Kidney epithelial cell (primary cell): ENCODE results near the gene FARP1. TPM values are rescaled to one million over a fixed set of nuclear protein-coding genes. Genes with fewer than 3 reads are reported as not detected.

Experiments
- DNase-seq: peaks from one replicate; pipeline ENCODE4 v3.0.0-alpha.2; 2010; ENCODE audit warnings: low read depth
- H3K27me3 ChIP-seq: 2 replicates; pipeline ENCODE4 v1.6.0; 2011; ENCODE audit warnings: low read length; ENCODE audit not compliant: control insufficient read depth, insufficient read depth
- H3K36me3 ChIP-seq: 2 replicates; pipeline ENCODE4 v1.5.1; 2011; ENCODE audit warnings: low read length; ENCODE audit not compliant: control insufficient read depth, insufficient read depth
- H3K4me3 ChIP-seq: 2 replicates; pipeline ENCODE4 v1.5.1; 2011; ENCODE audit warnings: low read depth, mild to moderate bottlenecking, control low read depth, low read length
- total RNA-seq: library from RNA; depleted of rRNA; stranded (reverse); fragments of >200 nt; gene quantifications from 2 replicates; pipeline ENCODE4 v1.2.3, GENCODE V29; 2015
- TF ChIP-seq, protein P1 (sequence below): IDR thresholded peaks from 2 replicates; pipeline ENCODE4 v1.5.1; 2011; ENCODE audit warnings: mild to moderate bottlenecking, moderate library complexity, low read length, control low read depth, inconsistent platforms; ENCODE audit not compliant: insufficient read depth, poor library complexity, severe bottlenecking

The FARP1 gene
- total RNA-seq, 1 donor from 2014 or later: 135 TPM

DNA sequence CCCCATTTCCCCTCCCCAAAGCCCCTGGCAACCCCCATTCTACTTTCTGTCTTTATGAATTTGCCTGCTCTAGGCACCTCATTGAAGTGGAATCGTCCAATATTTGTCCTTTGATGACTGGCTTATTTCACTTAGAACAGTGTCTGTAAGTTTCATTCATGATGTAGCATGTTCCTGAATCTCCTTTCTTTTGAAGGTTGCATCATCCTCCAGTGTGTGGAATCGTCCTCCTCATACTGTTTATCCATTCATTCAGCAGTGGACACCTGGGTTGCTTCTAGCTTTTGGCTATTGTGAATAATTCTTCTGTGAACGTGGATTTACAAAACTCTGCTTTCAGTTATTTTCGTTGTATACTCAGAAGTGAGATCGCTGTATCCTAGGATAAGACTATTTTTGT lies 195.4 kb downstream of the FARP1 start:
- Histone ChIP-seq H3K36me3 (peaks cover 1% of the 10 kb centered on the region), H3K4me3 (no peak overlapping the region), H3K27me3 (no peaks in the 10 kb centered on the region)
- no peak for DNase-seq
- TF ChIP-seq, protein P1, sequence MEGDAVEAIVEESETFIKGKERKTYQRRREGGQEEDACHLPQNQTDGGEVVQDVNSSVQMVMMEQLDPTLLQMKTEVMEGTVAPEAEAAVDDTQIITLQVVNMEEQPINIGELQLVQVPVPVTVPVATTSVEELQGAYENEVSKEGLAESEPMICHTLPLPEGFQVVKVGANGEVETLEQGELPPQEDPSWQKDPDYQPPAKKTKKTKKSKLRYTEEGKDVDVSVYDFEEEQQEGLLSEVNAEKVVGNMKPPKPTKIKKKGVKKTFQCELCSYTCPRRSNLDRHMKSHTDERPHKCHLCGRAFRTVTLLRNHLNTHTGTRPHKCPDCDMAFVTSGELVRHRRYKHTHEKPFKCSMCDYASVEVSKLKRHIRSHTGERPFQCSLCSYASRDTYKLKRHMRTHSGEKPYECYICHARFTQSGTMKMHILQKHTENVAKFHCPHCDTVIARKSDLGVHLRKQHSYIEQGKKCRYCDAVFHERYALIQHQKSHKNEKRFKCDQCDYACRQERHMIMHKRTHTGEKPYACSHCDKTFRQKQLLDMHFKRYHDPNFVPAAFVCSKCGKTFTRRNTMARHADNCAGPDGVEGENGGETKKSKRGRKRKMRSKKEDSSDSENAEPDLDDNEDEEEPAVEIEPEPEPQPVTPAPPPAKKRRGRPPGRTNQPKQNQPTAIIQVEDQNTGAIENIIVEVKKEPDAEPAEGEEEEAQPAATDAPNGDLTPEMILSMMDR: no peak

DNA sequence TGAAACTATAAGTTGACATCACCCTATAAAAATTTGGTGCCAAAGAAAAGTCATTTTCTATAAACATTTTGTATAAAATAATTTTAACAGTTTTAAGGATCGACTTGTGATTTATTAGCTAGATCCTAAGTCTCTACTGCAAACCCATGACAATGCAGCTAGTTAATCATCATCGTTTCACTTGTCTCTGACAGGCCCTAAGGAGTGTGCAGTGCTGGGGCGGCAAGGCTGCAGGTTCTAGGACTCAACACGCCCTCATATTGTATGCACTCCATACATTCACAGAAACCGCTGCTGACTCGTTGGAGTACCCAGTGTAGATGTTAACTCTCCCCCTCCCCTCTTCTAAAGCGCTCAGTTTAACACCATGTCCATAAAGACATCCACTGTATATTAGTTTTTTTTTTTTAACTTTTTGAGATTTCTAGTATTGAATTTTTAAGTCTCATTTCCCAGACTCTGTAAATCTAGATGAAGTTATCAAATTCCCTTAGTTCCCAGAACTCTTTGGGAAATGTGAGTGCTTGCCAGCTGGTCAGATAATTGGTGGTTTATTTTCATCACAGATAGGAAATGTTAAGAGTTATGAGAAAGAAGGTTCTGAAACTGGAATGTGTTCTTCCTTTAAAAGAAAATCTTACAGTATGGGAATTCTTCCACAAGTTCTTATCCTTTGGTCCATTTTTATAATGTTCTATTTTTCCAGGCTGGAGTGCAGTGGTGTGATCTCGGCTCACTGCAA lies 197.0 kb downstream of the FARP1 start:
- Histone ChIP-seq H3K4me3 (no peak overlapping the region), H3K36me3 (peaks cover 1% of the 10 kb centered on the region), H3K27me3 (no peaks in the 10 kb centered on the region)
- TF ChIP-seq, protein P1: no peak
- DNase-seq: no peak

DNA sequence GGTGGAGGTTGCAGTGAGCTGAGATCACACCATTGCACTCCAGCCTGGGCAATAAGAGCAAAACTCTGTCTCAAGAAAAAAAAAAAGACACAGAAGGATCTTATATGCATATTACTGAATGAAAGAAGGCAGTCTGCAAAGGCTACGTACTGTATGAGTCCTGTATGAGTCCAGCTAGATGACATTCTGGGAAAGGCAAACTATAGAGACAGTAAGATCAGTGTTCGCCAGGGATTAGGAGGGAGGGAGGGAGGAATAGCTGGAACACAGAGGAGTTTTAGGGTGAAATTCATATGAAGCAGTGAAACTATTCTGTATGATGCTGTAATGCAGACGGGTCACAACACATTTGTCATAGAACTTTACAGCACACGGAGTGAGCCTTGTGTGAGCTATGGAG lies 200.1 kb downstream of the FARP1 start:
- Histone ChIP-seq H3K4me3 (no peak overlapping the region), H3K36me3 (peaks cover 1% of the 10 kb centered on the region), H3K27me3 (no peaks in the 10 kb centered on the region)
- TF ChIP-seq, protein P1: no peak
- no peak for DNase-seq

DNA sequence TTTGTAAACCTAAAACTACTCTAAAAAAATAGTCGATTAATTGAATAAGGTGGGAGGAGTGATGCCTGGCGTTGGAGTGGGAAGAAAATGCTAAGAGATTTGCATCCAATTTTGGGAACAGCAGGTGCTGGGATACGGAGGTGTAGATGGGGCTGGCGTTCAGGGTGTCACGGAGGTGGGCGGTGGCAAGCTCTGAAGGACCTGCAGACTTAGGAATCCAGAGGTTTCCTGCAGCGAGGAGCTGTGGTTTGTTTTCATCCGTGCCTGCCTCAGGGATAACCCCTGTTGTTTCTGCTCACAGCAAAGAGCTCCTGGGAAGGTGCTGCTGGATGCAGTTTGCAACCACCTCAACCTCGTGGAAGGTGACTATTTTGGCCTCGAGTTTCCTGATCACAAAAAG lies 200.6 kb downstream of the FARP1 start:
- Histone ChIP-seq H3K36me3 (peaks cover 1% of the 10 kb centered on the region), H3K27me3 (no peaks in the 10 kb centered on the region), H3K4me3 (no peak overlapping the region)
- TF ChIP-seq, protein P1: no peak
- no peak for DNase-seq

DNA sequence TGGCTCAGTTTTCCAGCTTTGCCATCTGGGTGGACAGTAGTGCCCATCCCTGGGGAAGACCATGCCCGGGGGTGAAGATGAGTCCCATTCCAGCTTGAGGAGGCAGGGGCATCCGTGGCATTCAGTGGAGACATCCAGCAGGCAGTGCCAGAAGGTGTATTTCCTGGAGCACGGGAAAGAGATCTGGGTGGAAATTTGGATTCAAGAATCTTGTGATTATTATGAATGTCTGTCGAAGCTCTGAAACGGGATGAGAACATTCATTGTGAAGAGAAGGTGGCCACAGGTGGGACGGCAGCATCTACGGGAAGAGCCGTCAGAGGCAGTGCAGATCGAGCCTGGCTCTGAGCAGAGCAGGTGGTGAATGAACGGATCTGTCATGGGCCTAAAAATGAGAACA lies 201.5 kb downstream of the FARP1 start:
- TF ChIP-seq, protein P1: no peak
- DNase-seq: no peak
- peaks cover 1% of the 10 kb centered on the region for H3K36me3 ChIP-seq
- no peak overlapping the region for H3K4me3 ChIP-seq
- H3K27me3 ChIP-seq: no peaks in the 10 kb centered on the region
